ENCODE measurements around the gene CYTIP.
A peak's percentile ranks its signal among the peaks of the same experiment; 100 is the strongest.

Gene CYTIP

GRCh38 chr2:157443795-157444640, at the start of gene CYTIP:
CYTIP (minus strand) TSS chr2:157444089; CDS start chr2:157444020, 69 bp downstream.
- ATAC-seq = peak; percentile 30 to 37

DNA sequence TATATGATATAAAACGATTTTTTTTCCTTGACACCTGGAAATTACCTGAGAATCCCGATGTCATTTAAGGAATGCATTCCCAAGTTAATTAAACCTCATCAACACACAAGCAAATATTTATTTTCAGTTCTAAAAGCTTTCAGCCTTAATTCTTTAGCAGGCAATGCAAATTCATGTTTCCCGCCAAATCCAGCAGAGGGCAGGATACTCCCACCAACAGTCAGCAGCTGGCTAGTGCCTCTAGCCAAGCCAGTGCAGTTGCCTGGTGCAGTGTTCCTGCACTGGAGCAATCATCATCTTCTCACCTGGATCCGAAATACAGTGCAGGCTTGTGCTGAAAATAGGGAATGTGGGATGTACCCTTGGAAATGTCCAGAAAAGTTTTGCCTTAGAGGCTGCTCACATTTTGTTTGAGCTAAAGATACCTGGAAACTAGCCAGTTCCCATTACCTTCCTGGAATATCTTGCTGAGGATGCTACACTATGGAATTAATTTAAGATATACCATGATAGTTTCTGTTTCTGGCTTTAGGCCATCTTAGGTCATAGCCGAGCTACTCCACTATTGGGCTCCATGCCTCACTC, 48.4 kb upstream of the CYTIP start:
- ATAC-seq = peak; percentile 70 to 81

DNA sequence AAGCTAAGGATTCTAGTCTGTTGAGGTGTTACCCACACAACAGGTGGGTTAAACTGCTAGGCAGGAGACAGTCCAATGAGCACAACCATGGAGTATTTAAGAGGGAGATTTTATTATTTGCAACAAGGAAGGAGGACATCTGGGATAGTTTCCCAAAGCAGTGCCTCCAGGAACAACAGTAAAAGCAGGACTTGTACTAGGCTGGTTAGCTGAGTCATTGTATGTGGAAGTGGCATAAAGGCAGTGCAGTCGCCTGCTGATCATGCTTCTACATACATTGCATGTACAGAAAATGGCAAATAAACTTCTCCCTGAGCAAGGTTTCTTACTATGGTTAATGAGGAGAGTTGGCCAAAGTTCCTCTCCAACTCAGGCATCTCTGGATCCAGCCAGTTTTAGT, 46.1 kb upstream of the CYTIP start:
- ATAC-seq = no peak

DNA sequence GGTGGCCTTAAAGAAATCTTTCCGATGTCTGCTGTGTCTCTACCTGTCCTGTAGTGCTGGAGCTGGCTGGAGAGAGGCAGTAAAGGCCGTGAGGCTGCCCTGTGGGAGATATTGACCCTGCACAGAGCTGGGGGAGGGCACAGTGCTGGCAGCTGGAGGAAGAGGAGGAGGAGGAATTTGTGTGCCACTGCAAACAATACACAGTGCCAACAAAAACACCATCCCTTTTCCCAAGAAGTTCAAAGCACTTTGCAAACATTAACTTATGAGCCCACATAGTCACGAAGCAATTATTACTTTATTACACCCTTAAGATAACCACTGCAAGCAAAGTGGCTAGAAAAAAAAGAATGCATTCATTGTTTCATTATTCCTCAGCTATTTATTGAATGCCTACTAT, 45.0 kb upstream of the CYTIP start:
- no peak for ATAC-seq

GRCh38 chr2:157487747-157488146, 43.9 kb upstream of the CYTIP start:
- no peak for ATAC-seq

DNA sequence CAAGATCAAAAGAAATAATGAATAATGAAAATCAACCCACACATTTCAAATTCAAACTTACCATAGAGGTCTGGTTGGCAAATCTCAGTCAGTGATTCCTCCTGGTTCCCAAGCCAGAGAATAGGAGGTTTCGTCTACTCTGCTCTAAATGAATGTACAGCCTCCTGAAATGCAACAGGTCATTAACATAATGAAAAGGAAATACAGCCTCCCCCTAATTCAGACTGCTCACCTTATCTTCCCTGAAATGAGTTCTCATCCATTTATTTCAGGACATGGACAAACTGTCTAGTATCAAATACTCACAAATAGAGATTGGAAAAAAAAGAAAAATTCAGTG, 43.4 kb upstream of the CYTIP start:
- ATAC-seq = peak in 1 of 2 donors; percentile 37

- no peak for ATAC-seq
These were observed 42.8 kb upstream of the CYTIP start for GRCh38 chr2:157486596-157487270.

DNA sequence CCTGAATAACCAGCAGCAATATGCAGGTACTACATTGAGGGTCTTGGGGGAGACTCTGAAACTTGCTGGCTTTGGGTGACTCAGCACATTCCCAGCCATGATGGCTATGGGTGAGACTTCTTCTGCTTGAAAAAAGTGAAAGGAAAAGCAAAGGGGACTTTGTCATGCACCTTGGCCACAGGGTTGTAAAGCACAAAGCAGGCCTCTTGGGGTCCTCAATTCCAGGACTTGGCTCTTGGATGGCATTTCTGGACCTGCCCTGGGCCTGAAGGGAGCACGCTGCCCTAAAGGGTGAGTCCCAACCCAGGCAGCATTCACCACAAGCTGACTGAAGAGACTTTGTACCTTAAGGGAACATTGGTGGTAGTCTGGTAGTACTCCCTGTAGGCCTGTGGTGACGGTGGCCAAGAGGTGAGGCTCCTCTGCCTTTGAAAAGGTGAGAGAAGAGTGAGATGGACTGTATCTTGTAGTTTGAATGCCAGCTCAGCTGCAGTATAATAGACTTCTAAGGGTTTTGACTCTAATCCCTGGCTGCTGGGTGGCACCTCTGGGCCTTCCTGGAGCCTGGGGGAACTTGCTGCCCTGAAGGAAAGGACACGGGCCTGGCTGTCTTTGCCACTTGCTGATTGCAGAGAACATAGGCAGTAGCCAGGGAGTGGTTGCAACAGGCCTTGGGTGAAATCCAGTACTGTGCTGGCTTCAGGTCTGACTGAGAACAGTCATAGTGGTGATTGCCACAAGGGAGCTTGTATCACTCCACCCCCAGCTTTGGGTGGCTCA, 36.5 kb upstream of the CYTIP start:
- ATAC-seq = peak; percentile 50 to 59

- no peak for ATAC-seq
These were observed 35.5 kb upstream of the CYTIP start for GRCh38 chr2:157479081-157480027.

DNA sequence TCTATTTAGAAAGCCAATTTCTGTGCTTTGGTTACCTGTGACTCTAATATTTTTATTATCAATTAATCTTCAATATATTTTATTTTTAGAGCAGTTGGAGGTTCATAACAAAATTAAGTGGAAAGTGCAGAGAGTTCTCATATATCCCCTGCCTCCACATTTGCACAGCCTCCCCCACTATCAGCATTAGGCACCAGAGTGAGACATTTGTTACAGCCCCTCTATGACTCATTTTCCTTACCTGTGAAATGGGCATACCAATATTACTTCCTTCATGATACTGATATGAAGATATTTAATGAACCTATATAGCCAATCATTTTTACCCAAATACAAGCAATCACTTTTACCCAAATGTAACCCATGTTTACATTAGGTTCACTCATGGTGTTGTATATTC, 34.0 kb upstream of the CYTIP start:
- peak; percentile 23 to 39 for ATAC-seq

DNA sequence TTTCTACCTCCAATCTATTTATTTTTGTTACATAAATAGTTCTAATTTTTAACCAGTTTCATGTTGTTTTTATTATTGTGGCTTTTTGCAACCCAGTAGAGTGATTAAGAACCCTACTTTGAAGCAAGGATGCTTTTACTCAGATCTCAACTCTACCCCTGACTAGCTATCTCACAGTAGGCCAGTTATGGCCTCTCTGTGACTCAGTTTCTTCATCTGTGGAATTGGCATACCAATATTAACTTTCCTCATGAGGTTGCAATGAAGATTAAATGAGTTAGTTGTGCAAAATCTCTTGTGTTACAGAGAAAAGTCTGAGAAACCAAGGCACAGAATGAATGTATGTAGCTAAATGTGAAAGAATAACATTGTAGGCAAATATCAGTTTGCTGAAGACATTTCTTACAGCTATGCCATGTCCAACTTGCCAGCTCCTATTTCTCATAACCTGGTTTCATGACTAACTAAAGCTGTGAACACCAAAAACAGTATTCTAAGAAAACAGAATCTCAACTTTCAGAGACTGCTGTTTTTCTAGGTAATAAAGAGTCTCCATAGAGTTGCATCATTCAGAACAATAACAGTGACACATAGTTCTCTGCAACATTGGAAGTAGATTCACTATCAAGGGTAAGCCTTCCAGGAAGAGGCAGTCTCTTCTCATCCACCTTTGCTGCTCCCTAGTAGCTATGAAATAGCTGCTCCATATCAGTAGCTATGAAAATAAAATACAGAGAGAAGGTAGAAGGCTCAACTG, 33.2 kb upstream of the CYTIP start:
- peak; percentile 74 to 75 for ATAC-seq

DNA sequence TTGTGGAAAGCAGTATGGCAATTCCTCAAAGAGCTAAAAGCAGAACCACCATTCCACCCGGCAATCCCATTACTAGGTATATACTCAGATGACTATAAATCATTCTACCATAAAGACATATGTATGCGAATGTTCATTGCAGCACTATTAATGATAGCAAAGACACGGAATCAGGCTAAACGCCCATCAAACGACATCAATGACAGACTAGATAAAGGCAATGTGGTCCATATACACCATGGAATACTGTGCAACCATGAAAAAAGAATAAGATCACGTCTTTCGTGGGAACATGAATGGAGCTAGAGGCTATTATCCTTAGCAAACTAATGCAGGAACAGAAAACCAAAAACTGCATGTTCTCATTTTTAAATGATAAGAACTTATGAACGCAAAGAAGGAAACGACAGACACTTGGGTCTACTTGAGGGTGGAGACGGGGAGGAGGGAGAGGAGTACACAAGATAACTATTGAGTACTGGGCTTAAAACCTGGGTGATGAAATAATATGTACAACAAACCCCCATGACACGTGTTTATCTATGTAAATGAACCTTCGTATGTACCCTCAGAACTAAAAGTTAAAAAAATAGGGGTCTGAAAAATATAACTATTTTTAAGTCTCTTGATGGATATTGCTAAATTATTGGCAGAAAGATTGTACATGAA, 32.0 kb upstream of the CYTIP start:
- no peak for ATAC-seq

- no peak for ATAC-seq
These were observed 29.7 kb upstream of the CYTIP start for GRCh38 chr2:157473581-157473980.

- ATAC-seq = peak in 1 of 2 donors; percentile 14
These were observed 27.2 kb upstream of the CYTIP start for GRCh38 chr2:157471078-157471477.

DNA sequence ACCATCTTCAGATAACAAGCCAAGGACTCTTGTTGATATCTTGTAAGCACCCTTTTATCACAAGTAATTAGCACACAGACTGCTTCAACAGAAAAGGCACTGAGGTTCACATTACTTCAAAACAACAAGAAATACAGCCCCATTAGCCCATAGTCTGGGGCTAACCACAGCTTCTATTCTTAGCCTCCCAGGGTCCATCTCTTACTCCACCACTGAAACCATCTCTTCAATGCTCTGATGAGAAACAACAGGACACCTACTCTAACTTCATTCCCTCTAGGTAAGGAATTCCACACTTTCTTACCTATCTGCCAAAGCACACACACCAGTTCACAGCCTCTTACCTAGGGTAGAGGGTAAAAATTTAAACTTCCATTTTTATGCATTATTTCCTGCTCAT, 26.4 kb upstream of the CYTIP start:
- ATAC-seq = no peak

GRCh38 chr2:157469726-157470125, 25.8 kb upstream of the CYTIP start:
- ATAC-seq = no peak

DNA sequence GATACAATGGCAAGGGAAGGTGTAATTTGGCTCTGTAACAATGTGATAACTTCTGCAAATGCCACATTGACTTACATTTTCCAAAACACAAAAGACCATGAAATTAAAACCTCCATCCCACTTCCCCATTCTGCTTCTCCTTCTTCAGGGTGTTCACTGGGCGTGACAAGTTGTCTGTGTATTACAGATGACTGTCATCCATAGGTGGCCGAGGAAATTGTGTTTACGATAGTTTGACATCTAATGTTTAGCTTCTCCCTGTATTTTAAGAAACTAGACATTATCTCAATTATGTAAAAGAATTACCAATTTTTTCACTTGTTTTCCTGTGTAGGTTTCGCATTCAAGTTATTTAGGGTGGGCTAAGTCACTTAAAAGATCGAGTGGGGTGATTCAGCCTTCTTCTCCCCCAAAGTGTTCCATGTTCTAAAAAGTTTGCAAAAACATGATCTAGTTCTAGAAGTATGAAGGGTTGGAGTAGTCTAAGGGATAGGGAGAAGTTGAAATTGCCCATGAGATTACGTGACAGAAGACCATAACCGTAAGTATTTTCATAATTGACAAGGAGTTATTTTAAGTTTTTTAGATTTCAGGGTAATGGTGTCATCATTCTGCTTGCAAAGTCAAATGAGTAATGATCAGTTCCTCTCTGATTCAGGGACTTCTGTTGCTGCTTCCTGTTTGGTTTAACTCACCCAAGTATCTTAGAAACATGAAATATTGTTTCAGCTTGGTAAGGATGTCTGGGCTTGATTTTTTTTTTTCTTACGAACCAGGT, 25.2 kb upstream of the CYTIP start:
- ATAC-seq = peak; percentile 84 to 87

DNA sequence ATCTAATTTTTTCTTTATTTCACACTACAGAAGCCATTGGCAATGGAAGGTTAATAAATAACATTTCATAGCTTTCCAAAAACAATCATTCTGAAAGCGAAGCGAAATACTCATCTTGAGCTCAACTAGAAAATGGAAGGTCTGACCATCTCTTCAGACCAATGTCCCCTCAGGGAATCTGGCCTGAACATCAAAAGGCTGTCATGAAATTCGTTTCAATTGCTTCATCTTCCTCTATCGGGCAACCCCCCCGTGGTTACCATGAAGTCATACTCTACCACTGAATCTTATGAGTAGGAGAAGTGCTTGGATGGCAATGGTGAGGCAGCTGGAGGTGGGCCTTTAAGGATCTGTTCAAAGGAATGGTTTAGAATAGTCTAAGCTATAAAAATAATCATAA, 22.9 kb upstream of the CYTIP start:
- no peak for ATAC-seq

DNA sequence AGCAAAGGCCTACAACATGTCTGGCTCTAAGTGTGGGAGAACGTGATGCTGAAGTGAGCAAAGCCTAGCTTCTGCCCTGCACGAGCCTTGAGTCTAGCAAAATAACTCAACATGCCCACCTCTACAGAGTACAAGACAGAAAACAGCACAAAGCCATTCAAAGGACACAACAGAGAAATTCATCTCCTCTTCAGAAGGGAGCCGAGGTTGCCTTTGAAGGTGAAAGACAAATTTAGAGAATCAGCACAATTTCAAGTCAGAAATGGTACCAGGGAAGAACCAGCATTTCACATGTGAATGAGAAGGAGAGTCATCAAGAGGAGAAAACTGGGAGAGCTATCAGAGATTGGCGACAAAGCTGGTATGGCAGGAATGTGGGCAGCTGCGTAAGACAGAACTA, 21.7 kb upstream of the CYTIP start:
- ATAC-seq = no peak

DNA sequence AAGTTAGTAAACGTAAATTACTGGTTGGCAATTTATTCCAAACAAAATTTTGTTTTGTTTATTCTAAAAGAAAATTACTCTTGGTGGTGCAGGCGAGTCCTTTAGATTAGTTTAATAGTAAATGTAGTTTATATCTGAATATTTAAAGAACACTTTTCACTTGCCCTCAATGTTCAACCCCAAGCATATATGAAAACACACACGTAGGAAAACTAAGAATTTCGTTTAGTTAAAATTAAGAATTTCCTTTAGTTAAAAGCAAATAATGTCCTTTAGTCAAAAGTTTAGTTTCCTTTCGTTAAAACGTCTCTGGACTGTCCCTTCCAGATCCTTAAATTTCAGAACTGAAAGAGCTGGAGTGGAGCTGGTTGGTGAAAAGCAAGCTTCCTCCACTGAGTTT, 19.1 kb upstream of the CYTIP start:
- no peak for ATAC-seq

Data from activated CD4-positive, CD25-positive, alpha-beta regulatory T cell treated with anti-CD3 and anti-CD28 coated beads, Interleukin-2, amount 50 U/mL, for 24 hours (primary cell).